ENCODE results near the gene TMTC3. TPM values are rescaled to one million over a fixed set of nuclear protein-coding genes. Genes with fewer than 3 reads are reported as not detected.

The TMTC3 gene
- total and polyA plus RNA-seq, 7 donors: 0.46 to 22.2 (median 14.4) TPM

- peaks cover 0 to 5% (median 0%) of the 10 kb centered on the region in 4 donors for H3K4me1 ChIP-seq
- peak in 3 of 4 experiments; percentile 21 to 34 (median 29) for TF ChIP-seq CTCF (IDR thresholded peaks at IDR 0.05)
- no peak for TF ChIP-seq POLR2A (IDR thresholded peaks at IDR 0.05)
- no peak for TF ChIP-seq EP300 (IDR thresholded peaks at IDR 0.05)
- no peak for TF ChIP-seq POLR2AphosphoS5 (IDR thresholded peaks at IDR 0.05)
- no peak for DNase-seq
- H3K36me3 ChIP-seq: peaks cover 0 to 66% (median 2%) of the 10 kb centered on the region in 4 donors
- intact Hi-C loops (cut with DNase I): loop anchor here (1.0 kb wide), 1 partner anchor 882 kb away; no protein-coding TSS in a partner anchor
- WGBS, 2 donors: 18 to 32% methylated on average over 1 of the region's 1 CpG
- H3K9me3 ChIP-seq: no peaks in the 10 kb centered on the region
- no peak overlapping the region for H3K27ac ChIP-seq
- no peaks in the 10 kb centered on the region for H3K27me3 ChIP-seq
- H3K4me3 ChIP-seq: peak overlapping the region in 3 of 4 donors; percentile 12 to 32 (median 23)
These were observed 30.9 kb upstream of the TMTC3 start for GRCh38 chr12:88111074-88111652.

- no peak overlapping the region for H3K4me3 ChIP-seq
- H3K36me3 ChIP-seq: peaks cover 0 to 71% (median 4%) of the 10 kb centered on the region in 4 donors
- H3K4me1 ChIP-seq: peaks cover 0 to 5% (median 0%) of the 10 kb centered on the region in 4 donors
- 54 to 70% methylated on average over 3 of the region's 3 CpGs for WGBS, 2 donors
- H3K27ac ChIP-seq: no peak overlapping the region
- H3K9me3 ChIP-seq: no peaks in the 10 kb centered on the region
- DNase-seq: no peak
- intact Hi-C loops (cut with DNase I): no loop called here
- TF ChIP-seq POLR2A (IDR thresholded peaks at IDR 0.05) (no peak), EP300 (IDR thresholded peaks at IDR 0.05) (no peak), POLR2AphosphoS5 (IDR thresholded peaks at IDR 0.05) (no peak), CTCF (IDR thresholded peaks at IDR 0.05) (no peak)
- H3K27me3 ChIP-seq: no peaks in the 10 kb centered on the region
These were observed 28.2 kb upstream of the TMTC3 start for GRCh38 chr12:88113871-88114270.

GRCh38 chr12:88122666-88123065, 19.4 kb upstream of the TMTC3 start:
- 65 to 76% methylated on average over 4 of the region's 4 CpGs for WGBS, 2 donors
- intact Hi-C loops (cut with DNase I): no loop called here
- Histone ChIP-seq H3K27me3 (no peaks in the 10 kb centered on the region), H3K9me3 (no peaks in the 10 kb centered on the region), H3K4me3 (no peak overlapping the region), H3K27ac (no peak overlapping the region), H3K36me3 (peaks cover 0 to 72% (median 1%) of the 10 kb centered on the region in 4 donors), H3K4me1 (no peaks in the 10 kb centered on the region)
- no peak for DNase-seq
- no peak for TF ChIP-seq POLR2AphosphoS5 (IDR thresholded peaks at IDR 0.05)

GRCh38 chr12:88127099-88127498, 15.0 kb upstream of the TMTC3 start:
- intact Hi-C loops (cut with DNase I): no loop called here
- 99 to 100% methylated on average over 3 of the region's 3 CpGs for WGBS, 2 donors

GRCh38 chr12:88127855-88128254, 14.3 kb upstream of the TMTC3 start:
- Histone ChIP-seq H3K27ac (no peak overlapping the region), H3K36me3 (peaks cover 0 to 54% (median 3%) of the 10 kb centered on the region in 4 donors), H3K27me3 (no peaks in the 10 kb centered on the region), H3K9me3 (no peaks in the 10 kb centered on the region), H3K4me1 (no peaks in the 10 kb centered on the region), H3K4me3 (no peak overlapping the region)
- no peak for DNase-seq
- intact Hi-C loops (cut with DNase I): no loop called here
- TF ChIP-seq POLR2A (IDR thresholded peaks at IDR 0.05) (no peak), POLR2AphosphoS5 (IDR thresholded peaks at IDR 0.05) (no peak), CTCF (IDR thresholded peaks at IDR 0.05) (no peak), EP300 (IDR thresholded peaks at IDR 0.05) (no peak)
- WGBS, 2 donors: 98% methylated on average over 3 of the region's 3 CpGs

More at GRCh38 chr12:88127099-88127498, 15.0 kb upstream of the TMTC3 start:
- Histone ChIP-seq H3K27ac (no peak overlapping the region), H3K9me3 (no peaks in the 10 kb centered on the region), H3K27me3 (no peaks in the 10 kb centered on the region), H3K4me3 (no peak overlapping the region), H3K36me3 (peaks cover 0 to 59% (median 3%) of the 10 kb centered on the region in 4 donors), H3K4me1 (no peaks in the 10 kb centered on the region)
- DNase-seq: no peak
- TF ChIP-seq EP300 (IDR thresholded peaks at IDR 0.05) (no peak), CTCF (IDR thresholded peaks at IDR 0.05) (no peak), POLR2AphosphoS5 (IDR thresholded peaks at IDR 0.05) (no peak), POLR2A (IDR thresholded peaks at IDR 0.05) (no peak)
